ENCODE data around the gene KIF19.

- TF ChIP-seq, protein P1, sequence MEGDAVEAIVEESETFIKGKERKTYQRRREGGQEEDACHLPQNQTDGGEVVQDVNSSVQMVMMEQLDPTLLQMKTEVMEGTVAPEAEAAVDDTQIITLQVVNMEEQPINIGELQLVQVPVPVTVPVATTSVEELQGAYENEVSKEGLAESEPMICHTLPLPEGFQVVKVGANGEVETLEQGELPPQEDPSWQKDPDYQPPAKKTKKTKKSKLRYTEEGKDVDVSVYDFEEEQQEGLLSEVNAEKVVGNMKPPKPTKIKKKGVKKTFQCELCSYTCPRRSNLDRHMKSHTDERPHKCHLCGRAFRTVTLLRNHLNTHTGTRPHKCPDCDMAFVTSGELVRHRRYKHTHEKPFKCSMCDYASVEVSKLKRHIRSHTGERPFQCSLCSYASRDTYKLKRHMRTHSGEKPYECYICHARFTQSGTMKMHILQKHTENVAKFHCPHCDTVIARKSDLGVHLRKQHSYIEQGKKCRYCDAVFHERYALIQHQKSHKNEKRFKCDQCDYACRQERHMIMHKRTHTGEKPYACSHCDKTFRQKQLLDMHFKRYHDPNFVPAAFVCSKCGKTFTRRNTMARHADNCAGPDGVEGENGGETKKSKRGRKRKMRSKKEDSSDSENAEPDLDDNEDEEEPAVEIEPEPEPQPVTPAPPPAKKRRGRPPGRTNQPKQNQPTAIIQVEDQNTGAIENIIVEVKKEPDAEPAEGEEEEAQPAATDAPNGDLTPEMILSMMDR (IDR thresholded peaks at IDR 0.05), result no peak
- no peak for TF ChIP-seq POLR2A (IDR thresholded peaks at IDR 0.05)
Measured at GRCh38 chr17:74387365-74388218, 61.6 kb downstream of the KIF19 start.

Data from thyroid gland (tissue), 4 donors.